ACHN (cell line): ENCODE measurements around the gene CNDP1.

Experiments used
- DNase-seq: peaks from one replicate; pipeline ENCODE4 v3.0.0-alpha.2; 2015
- in situ Hi-C: cut with HindIII; loops from 2 replicates; pipeline ENCODE4 v1.10.0; 2017; ENCODE audit warnings: low sequenced_read_pairs, low pct_ligation_motif_present, low pct_unique_long_range_greater_than_20kb

CNDP1 gene

DNA sequence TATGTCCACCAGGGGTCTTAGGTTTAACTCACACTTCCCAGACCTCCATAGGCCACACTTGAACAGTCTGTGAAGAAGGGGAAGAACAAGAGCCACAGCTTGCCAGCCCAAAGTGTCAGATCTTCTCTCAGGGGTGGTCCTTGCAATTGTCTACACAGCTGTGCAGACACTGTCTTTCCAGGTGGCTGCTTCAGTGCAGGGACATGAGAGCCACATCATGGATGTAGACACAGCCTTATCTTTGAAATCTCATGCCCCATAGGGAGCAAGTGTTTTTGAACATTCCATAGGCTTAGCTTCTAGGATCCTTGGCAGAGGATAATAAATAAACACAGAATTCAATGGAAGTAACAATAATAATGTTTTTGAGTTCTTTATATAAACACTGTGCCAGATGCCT, 70.1 kb downstream of the CNDP1 start:
- in situ Hi-C loops = no loop called here
- no peak for DNase-seq

DNA sequence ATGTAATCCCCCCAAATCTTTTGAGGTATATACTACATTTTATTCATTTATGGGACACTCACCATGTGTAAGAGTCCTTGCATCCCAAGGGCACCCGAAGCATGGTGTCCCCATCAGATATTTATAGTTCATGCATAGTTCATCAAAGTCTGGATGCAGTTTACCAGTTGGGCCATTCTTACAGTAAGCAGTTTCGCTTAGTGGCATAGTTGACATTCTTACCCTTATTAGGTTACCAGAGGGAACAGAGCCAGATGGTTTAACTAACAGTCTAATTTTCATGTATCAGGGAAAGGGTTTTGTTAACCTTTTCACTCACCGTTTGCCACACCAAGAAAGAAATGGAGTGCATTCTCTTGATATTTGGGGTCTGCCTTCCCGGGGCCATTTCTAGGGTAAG, 70.5 kb downstream of the CNDP1 start:
- no peak for DNase-seq
- in situ Hi-C loops = no loop called here

DNA sequence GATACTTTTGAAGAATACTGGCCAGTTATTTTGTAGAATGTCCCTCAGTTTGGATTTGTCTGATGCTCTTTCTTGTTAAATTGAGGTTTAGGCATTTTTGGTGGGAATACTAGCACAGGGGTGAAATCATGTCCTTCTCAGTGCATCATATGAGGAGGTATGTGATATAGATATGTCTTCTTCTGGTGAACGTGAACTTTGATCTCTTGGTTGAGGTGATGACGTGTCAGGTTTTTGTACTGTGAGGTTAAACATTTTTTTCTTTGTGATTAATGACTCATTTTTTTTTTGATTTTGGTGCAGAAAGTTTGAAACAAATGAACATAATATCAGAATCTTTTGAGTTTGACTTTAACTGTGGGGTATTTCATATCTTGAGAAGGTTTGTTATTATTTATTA, 74.4 kb downstream of the CNDP1 start:
- in situ Hi-C loops = no loop called here
- no peak for DNase-seq

DNA sequence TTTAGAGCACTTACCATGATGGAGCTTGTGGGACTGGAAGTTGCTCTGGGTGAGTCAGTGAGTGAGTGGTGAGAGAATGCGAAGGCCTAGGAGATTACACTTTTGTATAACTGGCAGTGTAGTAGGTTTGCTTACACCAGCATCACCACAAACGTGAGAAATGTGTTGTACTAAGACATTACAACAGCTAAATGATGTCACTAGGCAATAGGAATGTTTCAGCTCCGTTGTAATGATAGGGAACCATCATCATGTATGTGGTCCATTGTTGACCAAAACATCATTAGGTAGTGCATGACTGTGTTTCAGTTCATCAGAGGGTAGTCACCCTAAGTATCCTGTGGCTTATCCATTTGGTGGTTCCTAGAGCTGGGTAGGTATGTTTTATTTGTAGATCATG, 75.2 kb downstream of the CNDP1 start:
- in situ Hi-C loops = no loop called here
- DNase-seq = no peak

DNA sequence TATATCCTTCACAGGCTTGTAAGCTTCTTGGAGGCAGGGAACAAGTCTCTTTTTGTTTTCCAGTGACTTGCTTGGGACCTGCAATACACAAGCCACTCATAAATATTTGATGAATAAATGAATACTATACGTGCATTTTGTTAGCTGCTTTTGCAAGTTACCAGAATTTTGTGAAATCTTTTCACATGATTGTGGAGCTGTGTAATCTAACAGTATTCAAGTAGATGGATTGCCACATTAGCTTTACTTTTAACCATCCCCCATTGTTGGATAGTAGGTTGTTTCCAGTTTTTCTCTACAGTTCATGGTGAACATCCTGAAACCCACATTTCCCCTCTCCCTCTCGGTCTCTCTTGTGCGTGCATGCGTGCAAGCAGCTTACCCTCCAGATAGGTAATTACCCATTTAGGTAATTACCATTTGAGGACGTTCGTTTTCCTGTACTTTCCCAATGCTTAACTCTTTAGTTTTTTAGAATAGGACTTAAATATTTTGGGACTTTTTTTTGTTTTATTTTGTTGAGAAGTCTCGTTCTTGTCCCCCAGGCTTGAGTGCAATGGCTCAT, 75.8 kb downstream of the CNDP1 start:
- in situ Hi-C loops = no loop called here
- DNase-seq = no peak

DNA sequence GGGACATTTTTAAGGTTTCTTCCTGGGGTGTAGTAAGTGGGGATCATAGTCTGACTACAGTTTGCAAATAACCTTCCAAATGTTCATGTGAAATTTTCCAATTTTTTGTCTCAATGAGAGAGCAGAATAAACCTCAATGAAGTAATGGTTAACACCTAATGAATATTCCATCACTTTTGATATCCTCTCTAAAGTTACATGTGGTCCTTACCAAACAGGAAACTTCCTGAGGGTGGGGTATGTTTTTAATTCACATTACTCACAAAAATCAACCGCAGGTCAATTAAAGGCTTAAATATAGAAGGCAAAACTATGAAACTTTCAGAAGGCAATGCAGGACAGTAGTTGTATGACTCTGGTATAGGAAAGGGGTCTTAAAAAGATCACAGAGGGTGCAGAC, 76.6 kb downstream of the CNDP1 start:
- no peak for DNase-seq

DNA sequence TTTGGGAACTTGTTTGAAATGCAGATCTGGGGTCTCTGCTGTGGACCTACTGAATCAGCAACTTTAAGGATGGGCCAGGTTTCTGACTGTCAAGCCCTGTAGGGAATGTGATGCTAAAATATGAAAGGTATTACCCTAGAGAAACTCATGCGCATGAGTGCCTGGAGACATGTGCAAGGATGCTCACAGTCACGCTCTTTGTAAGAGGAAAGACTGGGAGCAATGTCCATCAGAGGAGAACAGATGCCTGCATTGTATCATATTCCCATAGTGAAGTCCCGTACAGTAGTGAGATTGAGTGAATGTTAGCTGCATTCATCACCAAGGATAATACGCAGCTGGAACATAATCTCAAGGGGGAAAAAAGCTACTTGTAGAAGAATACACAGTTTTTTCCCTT, 77.5 kb downstream of the CNDP1 start:
- DNase-seq = no peak

More for the DNA sequence above, 76.6 kb downstream of the CNDP1 start:
- in situ Hi-C loops = no loop called here

DNA sequence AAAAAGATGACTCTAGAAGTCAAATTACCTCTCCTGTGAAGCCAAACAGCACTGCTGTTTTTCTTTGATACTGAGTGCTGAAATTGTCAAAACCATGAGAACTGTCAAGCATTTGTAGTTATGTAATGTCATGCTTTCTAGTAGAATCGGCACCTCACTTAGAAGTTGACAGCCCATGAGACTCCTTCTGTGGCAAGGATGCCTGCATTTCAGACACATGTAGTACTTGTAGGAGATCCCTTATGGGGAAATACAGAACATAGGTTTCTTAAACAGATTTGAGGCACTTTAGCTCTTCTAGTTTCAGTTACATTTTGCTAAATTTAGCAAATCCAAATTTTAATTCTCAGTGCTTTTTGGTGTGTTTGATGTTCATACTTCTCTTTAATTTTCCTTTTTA, 79.1 kb downstream of the CNDP1 start:
- DNase-seq = no peak
- in situ Hi-C loops = no loop called here

More for the DNA sequence above, 77.5 kb downstream of the CNDP1 start:
- in situ Hi-C loops = no loop called here

DNA sequence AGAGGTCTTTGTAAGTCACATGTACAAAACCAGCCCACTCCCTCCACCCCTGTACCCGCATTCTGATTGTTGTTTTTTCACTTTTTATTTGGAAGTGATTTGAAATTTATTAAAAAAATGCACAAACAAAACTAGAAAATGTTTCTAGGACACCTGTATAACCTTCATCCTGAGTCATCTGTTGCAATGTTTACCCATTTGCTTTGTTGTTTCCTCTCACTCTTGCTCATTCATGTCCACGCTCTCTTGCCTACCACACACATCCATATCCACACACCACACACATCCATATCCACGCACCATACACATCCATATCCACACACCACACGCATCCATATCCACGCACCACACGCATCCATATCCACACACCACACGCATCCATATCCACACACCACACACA, 82.2 kb downstream of the CNDP1 start:
- in situ Hi-C loops = no loop called here
- DNase-seq = no peak

DNA sequence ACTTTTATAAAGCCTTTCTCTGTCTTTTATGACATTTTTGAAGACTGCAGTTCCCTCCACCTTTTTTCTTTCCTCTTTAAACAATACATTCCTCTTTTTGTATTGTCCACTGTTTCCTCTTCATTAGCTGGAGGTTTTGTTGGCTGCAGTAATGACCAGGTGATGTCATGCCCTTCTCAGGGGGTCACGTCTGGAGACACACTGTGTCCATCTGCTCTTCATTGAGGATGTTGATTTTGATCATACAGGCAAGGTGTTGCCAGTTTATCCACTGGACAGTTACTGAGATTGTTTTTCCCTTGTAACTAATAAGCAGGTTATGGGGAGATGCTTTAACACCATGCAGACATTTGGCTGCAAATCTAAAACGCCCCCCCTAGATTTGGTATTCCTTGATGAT, 83.2 kb downstream of the CNDP1 start:
- in situ Hi-C loops = no loop called here
- no peak for DNase-seq

DNA sequence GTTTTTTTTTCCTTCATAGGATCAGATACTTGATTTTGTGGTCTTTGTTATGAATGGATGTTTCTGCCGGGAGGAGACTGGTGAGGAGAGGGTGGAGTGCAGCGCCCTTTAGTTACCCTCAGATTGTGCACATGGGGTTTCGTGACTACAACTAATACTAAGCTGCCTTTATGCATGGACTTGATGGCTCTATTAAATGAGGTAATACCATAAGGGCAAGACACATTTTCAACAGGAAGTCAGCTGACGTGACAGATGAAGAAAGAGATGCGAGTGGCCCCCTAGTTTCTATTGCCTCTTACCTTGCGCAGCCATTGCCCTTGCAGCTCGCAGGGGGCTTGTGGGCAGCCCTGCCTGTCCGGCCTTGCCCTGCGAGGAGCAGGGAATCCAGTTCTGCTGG, 87.8 kb downstream of the CNDP1 start:
- in situ Hi-C loops = no loop called here
- no peak for DNase-seq

DNA sequence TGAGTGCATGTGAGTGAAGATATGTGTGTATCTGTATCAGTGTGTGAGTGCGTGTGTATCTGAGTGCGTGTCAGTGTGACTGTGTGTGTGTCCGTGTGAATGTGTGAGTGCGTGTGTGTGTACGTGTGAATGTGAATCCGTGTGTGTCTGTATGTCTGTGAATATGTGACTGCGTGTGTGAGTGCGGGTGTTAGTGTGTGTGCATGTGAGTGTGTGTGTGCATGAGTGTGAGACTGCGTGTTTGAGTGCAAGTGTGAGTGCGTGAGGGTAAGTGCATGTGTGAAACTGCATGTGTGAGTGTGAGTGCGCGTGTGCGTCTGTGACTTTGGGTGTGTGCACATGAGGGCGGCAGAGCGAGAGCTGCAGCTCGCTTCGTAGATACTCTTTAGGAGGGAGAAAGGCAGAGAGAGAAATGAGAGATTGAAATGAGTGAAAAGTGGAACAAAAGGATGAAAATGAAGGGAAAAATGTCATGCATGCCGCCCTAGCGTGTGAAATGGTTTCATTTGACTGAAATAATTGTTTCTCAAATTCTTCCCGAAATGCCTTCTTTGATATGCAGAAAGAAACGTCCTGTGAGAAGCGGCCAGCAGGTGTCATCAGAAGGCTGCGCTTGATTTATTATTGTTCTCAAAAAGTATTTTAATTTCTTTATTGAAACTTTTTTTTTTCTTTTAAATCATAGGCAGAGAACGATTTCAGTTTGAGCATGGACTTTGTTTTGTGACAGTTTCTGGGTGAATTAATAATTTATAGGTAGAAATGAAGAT, 88.9 kb downstream of the CNDP1 start:
- in situ Hi-C loops = no loop called here
- peak; percentile 9 for DNase-seq

DNA sequence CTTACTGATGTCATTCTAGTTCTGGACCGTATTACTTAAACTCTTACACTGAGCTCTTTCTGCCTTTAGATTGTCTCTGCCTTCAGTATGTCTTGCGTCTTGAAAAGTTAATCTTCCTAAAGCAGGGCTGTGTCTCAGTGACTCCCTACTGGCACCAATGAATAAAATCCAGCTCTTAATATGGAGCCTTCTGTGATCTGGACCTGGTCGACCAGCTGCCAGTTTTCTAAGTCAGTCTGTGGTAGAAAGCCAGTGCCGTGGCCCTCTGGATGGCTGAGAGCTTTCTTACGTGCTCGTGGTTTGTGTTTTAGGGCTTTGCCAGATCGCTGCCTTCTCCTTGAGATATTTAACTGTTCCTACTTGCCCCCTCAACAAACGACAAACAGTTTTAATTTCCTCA, 90.2 kb downstream of the CNDP1 start:
- in situ Hi-C loops = no loop called here
- no peak for DNase-seq

DNA sequence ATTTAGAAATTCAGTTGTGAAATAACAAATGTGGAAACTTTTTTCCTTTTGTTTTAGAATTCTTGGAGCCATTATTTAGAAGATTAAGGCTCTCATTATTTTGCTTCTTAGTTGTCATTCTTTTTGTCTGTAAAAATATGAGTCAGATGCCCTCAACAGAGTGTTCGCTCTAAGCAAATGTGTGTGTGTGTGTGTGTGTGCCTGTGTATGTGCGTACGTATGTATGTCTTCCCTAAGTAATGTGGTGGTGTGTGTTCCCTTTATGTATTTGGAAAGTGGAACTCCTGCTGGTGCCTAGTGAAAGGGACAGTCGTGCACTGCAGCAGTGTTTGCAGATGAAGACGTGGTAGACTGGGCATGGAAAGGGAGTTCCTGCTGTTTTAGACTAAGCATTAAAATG, 90.9 kb downstream of the CNDP1 start:
- in situ Hi-C loops = no loop called here
- no peak for DNase-seq

DNA sequence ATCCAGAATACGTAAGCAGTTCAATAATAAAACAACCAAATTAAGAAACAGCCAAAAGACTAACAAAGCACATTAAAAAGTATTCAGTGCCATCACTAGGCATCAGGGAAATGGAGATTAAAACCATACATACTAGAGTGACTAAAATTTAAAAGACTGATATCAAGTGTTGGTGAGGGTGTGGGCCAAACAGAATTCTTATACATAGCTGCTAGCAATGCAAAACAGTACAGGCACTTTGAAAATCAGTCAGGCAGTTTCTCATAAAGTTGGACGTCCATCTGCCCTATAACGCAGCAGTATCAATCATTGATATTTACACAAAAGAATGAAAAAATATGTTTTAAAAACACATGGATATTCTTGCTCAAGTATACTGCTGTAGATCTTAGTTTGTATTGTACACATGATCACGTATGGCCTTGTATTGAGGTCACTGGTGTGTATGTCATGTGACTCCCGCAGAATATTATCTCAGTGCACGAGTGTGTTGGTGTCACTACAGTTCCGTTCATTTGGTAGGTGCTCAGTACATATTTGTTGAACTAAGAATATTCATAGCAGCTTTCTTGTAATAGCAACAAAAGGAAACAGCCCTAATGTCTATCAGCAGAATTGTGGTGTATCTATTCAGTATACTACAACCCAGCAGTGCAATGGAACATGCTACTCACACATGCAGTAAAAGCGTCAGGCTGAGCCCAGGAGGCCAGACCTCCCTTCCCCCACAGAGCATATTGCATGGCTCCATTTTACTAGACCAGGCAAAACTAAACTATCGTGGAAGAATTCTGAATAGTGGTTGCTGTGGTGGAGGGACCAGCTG, 92.0 kb downstream of the CNDP1 start:
- in situ Hi-C loops = no loop called here
- DNase-seq = no peak

DNA sequence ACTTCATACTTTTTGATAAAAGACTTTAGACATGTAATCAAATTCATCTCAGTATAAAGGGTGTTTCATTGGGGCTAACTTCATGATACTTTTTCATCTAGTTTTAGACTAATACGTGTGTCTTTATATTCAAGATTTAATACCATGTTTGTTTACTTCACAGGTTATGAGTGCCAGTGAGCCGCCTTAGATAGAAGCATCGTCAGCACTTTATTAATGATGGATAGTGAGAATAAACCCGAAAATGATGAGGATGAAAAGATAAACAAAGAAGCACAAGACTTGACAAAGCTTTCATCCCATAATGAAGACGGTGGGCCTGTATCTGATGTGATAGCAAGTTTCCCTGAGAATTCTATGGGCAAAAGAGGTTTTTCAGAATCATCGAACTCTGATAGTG, 96.5 kb downstream of the CNDP1 start:
- in situ Hi-C loops = no loop called here
- no peak for DNase-seq

DNA sequence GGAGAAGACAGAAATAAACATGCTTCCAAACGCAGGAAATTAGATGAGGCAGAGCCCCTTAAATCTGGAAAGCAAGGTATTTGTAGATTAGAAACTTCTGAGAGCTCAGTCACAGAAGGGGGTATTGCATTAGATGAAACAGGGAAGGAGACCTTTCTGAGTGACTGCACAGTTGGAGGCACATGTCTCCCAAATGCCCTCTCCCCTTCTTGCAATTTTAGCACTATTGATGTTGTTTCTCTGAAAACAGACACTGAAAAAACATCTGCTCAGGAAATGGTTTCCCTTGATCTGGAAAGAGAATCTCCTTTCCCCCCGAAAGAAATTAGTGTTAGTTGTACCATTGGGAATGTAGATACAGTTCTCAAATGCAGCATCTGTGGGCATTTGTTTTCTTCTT, 96.9 kb downstream of the CNDP1 start:
- in situ Hi-C loops = no loop called here
- DNase-seq = no peak

DNA sequence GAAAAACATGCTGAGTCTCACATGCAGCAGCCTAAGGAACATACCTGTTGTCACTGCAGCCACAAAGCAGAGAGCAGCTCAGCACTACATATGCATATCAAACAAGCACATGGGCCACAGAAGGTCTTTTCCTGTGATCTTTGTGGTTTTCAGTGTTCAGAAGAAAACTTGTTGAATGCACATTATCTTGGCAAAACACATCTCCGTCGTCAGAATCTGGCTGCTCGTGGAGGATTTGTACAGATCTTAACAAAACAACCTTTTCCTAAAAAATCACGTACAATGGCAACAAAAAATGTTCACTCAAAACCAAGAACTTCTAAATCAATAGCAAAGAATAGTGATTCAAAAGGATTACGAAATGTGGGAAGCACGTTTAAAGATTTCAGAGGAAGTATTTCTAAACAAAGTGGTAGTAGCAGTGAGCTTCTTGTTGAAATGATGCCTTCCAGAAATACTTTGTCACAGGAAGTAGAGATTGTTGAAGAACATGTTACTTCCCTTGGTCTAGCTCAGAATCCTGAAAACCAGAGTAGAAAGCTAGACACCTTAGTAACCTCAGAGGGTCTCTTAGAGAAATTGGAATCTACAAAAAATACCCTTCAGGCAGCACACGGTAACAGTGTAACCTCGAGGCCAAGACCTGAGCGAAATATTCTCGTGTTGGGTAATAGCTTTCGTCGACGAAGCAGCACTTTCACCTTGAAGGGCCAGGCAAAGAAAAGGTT, 97.5 kb downstream of the CNDP1 start:
- DNase-seq = no peak
- in situ Hi-C loops = no loop called here

DNA sequence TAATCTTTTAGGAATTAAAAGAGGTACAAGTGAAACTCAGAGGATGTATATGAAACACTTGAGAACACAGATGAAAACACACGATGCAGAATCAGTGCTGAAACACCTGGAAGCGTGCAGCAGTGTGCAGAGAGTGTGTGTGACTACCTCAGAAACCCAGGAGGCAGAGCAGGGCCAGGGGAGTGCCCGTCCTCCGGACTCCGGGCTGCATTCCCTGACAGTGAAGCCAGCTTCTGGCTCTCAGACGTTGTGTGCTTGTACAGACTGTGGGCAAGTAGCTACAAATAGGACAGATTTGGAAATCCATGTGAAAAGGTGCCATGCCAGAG, 98.0 kb downstream of the CNDP1 start:
- in situ Hi-C loops = no loop called here
- DNase-seq = no peak
